HG03095 (cell line): ENCODE results near the gene C1QTNF8.
"Not testable (repeated sequence)": the region's sequence is repeated elsewhere in the genome, so short reads cannot be mapped to it uniquely, and the experiment has no call there.

Experiments used
- ATAC-seq: cut with Tn5 transposase; IDR thresholded peaks from one replicate; pipeline ENCODE4 v1.9.1; 2021; ENCODE audit warnings: moderate library complexity; ENCODE audit not compliant: unreplicated experiment

C1QTNF8 gene

DNA sequence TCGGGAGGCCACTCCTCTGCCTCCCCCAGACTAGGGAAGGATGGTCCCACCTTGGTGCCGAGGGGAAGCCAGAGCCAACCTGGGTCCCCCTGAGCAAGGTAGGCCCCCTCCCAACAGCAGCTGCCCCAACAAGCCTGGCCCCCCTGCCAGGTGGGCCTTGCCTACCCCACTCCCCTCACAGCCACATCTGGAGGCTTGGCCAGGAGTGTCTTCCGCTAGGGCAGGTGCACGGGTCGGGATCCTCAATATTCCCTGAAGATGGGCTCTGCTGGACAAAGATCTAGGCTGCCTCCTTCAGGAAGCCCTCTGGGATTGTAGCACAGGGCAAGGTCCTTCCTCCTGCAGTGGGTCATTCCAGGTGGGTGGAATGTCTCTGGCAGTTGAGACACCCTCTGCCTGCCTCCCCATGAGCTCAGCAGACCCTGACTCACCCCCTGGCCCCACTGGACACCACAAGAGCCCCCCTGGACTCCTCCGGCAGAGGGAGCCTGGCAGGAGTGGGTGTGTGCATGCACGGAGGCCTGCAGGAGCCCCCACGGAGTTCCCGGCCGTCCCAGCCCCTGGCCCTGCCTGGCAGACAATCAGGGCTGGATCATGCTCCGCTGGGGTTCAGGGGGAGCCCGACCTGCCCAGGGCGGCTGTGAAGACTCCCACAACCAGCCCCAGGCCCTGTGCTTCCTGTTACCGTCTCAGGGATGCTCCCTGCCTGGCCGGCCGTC lies 435 bp downstream of the C1QTNF8 start:
- no peak for ATAC-seq

DNA sequence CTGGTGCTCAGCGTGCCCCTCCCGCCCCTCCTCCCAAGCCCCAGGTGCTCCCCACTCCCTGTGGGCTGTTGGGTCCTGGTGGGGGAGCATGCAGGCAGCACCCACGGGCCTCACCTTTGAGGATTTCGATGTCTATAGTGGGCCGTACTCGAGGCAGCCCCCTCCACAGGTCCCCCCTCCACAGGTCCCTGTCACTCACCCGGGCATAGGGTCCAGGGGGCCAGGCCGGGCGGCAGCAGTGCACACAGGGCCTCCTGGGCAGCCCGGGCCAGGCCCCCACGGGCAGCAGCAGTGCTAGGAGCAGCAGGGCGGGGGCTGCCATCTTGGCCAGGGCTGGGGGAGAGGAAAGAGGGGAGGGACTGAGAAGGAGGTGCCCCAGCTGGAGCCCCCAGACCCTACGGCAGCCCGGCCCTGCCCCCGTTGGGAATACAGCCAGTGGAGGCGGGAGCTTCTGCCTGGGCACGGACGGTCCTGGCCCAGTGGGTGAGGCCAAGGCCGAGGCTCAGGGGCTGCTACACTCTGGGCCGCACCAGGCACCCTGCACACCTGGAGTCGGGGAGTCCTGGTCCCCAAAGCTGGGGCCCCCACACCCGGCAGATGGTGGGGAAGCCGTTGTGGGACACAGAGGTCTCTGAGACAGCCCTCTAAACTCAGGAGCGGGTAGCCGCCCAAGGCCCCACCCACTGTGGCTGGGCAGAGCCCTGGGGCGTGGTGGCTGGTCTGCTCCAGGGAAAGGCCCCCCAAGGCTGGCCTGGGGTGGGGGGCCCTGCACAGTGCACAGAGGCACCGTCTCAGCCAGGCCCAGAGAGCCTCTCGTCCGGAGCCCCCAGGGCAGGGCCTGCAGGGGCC lies 1.2 kb downstream of the C1QTNF8 start:
- no peak for ATAC-seq

DNA sequence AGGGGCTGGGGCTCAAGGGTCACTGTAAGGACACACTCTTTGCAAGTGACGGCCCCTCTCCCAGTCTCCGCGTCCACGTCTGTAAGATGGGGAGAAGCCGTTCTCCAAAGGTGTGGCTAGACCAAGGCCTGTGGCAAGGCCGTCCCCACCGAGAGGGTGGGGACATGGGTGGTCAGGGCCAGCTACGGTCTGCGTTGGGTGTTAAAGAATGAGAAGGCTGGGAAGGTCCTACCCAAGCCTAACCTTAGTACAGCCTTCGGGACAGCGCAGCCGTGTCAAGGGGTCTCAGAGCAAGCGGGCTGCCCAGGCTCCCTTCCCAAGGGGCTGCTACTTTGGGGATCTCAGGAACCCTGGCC lies 1.9 kb downstream of the C1QTNF8 start:
- no peak for ATAC-seq

DNA sequence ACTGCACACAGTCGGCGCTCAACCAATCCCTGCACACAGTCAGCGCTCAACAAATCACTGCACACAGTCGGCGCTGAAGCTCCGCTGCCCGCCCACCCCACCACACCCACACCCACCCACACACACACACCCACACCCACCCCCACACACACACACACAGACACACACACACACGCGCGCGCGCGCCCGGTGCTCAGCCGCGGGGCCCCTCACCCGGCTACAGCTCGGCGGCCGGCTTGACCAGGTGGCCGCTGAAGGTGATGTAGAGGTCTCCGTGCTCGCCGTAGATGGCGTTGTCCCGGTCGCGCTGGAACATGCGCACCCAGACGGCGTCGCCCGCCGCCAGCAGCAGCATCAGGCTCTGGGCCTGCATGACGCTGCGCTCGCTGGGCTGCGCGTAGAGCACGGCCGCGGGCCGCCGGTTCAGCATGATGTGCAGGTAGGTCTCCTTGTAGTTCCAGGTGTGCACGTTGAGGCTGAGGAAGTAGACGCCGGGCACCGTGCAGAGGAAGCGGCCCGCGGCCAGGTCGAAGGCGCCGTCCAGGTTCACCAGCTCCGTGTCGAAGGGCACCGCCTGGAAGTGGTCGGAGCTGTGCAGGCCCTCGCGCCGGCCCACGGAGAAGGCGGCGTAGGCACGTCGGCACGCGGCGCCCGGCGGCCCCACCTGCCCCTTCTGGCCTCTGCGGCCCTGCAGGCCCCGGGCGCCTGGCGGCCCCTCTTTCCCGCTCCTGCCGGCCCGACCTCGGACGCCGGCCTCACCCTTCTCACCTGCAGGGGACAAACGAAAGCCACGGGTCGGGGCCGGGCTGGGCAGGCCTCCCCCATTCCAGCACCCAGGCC lies 2.5 kb downstream of the C1QTNF8 start:
- no peak for ATAC-seq

DNA sequence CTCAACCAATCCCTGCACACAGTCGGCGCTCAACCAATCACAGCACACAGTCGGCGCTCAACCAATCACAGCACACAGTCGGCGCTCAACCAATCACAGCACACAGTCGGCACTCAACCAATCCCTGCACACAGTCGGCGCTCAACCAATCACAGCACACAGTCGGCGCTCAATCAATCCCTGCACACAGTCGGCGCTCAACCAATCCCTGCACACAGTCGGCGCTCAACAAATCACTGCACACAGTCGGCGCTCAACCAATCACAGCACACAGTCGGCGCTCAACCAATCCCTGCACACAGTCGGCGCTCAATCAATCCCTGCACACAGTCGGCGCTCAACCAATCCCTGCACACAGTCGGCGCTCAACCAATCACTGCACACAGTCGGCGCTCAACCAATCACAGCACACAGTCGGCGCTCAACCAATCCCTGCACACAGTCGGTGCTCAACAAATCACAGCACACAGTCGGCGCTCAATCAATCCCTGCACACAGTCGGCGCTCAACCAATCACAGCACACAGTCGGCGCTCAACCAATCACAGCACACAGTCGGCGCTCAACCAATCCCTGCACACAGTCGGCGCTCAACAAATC lies 3.3 kb downstream of the C1QTNF8 start:
- ATAC-seq = not testable (repeated sequence)

DNA sequence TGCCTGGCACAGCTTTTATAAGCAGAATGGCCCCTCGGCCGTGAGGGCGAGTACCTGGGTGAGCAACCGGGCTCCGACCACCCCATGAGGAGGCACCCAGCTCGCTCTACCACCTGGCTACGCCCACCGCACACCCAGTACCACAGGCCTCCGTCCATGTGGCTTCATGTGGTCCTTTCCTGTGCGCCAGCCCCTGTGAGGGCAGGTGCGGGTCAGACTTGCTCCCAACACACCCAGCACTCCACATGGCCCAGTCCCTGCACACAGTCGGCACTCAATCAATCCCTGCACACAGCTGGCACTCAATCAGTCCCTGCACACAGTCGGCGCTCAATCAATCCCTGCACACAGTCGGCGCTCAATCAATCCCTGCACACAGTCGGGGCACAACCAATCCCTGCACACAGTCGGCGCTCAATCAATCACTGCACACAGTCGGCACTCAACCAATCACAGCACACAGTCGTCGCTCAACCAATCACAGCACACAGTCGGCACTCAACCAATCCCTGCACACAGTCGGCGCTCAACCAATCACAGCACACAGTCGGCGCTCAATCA lies 4.0 kb downstream of the C1QTNF8 start:
- ATAC-seq = no peak

DNA sequence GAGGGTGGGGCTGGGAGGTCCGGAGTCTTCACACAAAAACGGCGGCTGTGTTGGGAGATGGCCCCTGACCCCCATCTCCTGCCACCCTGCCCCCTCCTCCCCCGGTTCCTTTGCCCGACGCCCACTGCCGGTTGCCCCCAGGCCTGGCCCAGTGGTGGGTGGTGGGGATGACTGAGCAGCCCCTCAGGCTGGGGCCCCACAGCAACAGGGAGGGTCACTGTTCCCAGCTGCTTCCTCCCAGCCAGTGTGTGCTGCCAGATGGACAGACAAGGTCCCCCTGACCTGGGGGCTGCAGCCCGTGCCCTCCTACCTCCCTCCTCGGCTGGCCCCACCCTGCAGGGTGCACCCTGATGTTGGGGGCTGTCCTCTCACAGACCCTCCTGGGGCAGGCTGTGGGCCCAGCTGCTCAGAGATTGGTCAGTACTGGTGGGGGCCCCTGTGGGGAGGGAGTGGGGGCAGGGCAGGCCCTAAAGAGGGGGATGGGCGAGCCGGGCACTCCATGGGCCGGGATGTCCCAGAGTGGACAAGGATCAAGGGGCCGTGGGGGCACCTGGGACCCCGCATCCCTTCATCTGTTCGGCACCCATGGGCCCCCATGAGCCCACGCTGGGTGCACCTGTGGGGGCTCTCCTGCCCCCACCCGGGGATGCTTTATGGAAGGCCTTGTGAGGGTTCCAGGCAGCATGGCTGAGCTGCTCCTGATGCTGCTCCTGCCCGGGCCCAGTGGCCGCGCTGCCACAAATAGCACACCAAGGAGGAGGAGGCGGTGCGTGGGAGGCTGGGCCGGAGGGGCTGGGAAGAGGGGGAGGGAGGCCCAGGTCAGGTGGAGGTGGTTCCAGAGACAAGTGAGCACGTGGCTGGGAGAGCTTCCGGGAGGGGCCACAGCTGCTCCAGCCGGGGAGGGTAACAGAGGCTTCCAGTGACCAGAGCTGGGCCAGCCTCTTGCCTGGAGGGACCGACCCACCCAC lies 5.1 kb downstream of the C1QTNF8 start:
- ATAC-seq = no peak

DNA sequence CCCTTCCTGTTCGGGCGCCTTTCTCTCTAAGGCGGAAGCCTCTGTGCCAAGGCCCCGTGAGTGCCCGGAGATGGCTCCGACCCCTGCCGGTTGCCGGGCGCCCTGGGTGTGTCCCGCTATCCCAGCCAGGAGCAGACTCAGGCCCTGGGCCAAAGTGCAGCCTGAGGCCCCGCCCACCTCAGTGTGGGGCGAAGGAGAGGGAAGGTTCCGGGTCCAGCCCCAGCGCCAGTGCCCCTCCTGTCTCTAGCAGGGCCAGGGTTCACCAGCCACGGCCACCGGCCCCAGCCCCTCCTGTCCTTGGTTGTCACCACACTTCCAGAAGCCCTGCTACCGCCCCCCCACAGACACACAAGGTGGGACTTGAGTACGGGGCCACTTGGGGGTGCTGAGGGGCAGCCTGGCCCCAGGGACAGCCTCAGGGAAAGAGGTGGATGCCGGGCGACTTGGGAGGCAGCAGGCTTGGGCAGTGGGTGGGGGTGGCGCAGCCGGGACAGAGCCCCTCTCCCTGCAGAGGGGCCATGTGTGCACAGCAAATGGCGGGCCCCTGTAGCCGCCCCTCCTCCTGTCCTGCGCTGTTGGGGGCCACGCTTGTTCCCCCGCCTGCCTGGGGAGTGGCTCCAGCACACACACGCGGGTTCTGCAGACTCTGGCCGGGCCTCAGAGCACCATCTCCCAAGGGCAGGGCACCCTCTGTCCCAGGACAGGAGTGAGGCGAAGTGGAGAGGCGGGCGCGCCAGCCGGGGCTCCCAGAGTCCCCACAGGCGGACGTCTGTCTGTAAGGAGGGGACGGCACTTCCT lies 6.0 kb downstream of the C1QTNF8 start:
- ATAC-seq = no peak

DNA sequence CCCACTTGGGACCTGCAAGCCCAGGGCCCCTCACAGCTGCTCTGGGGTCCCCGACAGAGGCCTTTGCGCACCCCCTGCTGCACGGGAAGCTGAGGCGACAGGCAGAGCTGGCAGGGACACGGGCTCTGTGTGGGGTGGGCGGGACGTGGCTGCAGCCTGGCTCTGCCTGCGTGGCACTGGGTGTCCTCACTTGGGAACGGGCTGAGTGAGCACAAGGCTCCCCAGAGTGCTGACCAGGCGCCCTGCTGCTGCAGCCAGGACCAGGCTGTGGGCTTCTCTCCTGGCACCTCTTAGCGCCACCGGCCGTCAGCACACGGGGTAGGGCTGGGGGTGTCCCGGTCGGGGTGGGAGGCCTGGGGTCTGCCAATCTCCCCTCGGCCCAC lies 6.6 kb downstream of the C1QTNF8 start:
- ATAC-seq = no peak

DNA sequence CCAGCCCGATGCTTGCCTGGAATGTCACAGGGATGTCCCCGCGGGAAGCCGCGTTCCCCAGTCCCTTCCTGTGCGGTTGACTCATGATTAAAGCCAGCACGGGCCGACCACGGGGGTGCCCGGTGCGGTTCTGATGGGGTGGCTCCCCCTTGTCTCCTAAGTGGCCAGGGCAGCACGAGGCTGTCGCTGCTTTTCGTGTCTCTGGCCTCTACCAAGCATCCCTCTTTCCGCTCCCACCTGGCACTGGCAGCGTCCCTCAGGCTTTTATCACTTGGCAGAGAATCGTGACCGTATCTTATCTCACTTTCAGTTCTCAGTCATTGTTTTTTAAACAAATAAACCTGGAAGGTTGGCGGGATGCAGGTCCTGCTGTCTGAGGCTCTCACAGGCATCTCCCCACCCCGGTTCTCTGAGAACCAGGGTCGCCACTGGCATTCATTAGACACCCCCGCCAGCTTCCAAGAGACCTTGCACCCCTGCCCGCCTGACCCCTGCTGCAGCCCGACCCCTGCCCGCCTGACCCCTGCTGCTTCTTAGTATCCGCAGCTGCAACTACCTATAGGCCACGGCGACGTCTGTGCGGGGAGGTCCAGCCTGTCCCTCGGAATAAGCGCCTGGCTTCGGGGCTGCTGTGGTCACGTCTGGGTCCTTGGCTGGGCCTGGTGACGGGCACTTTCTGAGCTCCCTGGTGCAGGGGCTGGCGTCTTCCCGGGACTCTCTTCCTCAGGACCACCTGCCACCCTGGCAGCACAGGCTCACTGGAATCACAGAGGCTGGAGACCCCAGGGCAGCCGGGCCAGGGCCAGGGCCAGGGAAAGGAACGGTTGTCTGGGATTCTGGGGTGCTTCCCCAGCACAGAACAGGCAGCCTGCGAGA lies 7.5 kb downstream of the C1QTNF8 start:
- no peak for ATAC-seq

DNA sequence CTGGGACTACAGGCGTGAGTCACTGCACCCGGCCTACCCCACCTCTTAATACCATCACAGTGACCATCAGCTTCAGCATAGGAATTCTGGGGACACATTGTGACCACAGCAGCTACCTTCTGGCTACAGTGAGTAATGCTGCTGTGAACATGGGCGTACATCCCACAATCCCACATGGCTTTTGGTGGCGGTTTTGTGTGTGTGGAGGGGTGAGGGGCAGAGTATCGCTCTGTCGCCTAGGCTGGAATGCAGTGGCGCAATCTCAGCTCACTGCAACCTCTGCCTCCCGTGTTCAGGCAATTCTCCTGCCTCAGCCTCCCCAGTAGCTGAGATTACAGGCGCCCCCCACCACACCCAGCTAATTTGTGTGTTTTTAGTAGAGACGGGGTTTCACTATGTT lies 9.6 kb downstream of the C1QTNF8 start:
- not testable (repeated sequence) for ATAC-seq

DNA sequence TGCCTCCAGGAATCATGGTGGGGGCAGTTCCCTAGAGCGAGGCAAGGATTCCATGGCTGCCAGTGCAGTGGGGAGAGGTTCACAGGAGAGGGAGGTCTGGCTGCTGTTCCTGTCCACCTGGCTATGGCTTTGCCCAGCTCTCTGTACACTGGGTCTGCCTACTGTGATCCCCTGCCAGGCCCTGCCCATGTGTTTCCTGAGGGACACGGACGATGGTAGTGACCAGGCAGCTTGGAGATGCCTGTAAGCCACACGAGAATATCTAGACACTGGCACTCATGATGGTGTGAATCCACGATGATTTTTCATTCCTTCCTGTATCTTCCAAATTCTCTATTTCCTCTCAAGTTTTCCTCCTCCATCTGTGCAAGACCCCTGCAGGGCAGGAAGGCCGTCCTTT lies 11.1 kb downstream of the C1QTNF8 start:
- ATAC-seq = no peak

DNA sequence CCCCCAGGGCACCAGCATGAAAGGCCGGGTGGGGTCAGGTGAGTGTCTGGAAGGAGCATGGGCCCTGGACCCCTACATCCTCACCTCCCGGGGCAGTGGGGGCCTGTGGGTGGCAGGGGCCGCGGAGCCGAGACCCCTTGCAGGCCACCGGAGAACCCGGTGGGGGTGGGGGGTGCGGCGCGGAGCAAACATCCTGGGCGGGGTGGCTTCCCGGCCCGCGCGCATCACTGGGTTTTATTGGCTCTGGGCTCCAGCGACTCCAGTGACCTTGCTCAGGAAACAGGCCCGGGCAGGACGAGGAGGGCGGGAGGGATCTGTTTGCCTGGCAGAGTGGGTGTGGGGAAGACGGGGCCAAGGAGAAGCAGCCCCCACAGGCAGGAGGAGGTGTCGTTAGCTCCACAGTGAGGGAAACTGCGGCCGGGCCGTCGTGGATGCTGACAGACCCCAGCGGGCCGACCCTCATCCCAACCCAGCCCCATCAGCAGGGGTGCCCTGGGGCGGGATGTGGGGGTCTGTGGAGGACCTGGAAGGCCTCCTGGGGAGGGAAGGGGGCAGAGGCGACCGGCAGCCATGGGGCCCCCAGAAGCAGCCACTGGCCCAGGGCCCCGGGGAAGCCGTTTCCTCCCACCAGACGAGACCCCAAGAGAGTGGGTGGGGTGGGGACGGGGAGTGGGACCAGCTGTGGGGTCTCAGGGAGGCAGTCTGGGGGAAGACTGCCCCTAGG lies 12.9 kb downstream of the C1QTNF8 start:
- ATAC-seq = no peak

DNA sequence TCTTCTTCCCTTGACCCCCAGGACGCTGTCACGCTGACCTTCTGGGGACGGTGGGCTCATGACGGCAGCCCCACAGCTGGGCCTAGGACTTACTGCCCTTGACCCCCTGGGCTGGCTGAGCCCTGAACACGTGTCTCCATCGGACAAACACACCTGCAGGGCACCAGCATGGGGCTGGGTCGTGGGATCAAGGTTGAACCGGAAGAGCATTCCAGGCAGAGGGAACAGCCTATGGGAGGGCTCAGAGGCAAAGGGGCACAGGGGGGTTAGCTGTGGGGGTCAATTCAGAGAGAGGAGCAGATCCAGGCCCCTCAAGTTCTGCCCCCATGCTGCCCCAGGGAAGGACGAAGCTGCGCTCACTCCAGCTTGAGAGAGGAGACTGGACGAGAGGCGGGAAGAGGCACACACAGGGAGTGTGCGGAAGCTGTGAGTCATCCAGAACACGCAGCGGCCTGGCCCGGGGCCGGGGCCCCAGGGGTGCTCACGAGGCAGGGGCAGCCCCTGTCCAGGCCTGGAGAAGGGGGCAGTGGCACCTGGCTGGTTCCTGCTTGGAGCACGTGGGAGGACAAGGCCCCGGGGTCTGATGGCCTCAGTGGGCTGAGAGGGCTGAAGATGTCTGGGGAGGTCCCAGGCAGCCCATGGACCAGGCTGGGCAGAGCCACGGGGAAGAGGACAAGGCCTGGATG lies 13.6 kb downstream of the C1QTNF8 start:
- ATAC-seq = no peak

DNA sequence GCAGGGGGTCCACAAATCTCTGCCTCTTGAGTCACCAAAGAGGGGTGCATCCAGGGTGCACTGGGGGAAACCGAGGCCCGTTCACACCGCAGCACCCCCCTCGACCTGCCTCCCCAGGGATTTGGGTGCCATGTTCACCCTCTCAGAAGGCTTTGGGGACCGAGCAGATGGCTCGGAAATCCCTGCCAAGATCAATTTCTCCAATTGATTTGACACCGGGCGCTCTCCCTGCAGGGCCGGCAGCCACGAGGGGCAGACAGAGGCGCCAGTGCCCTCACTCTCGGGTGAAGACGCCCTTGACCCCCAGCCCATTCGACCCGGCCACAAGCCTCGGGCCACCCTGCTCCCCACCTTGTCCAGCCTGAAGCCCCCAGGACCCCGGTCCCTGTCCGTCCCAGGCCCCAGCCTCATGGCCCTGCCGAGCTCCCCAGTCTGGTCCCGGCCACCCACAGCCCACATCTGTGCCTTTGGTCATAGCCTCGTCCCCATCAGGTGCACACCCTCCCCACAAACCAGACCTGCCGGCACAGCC lies 14.2 kb downstream of the C1QTNF8 start:
- ATAC-seq = no peak
